Trophoblast cell (in vitro differentiated cells and primary cell): ENCODE data around the gene RETREG1.

Experiments used
- DNase-seq, 2 donors: peaks; one replicate each; pipeline ENCODE4 v3.0.0-alpha.2; 2016
- H2AFZ ChIP-seq: 2 replicates; pipeline ENCODE4 v1.6.1; 2013; ENCODE audit warnings: low read length, moderate library complexity, mild to moderate bottlenecking; ENCODE audit not compliant: insufficient read depth, poor library complexity
- H2AK5ac ChIP-seq: 2 replicates; pipeline ENCODE4 v1.6.1; 2013; ENCODE audit warnings: mild to moderate bottlenecking, low read length
- H2BK120ac ChIP-seq: 2 replicates; pipeline ENCODE4 v1.6.1; 2013; ENCODE audit warnings: low read length, mild to moderate bottlenecking, moderate library complexity; ENCODE audit not compliant: insufficient read depth, poor library complexity
- H2BK12ac ChIP-seq: 2 replicates; pipeline ENCODE4 v1.6.1; 2013; ENCODE audit warnings: mild to moderate bottlenecking, low read length, moderate library complexity
- H2BK5ac ChIP-seq: 2 replicates; pipeline ENCODE4 v1.6.1; 2013; ENCODE audit warnings: low read length, low read depth, moderate library complexity, mild to moderate bottlenecking; ENCODE audit not compliant: poor library complexity
- H3K14ac ChIP-seq: 2 replicates; pipeline ENCODE4 v1.6.1; 2013; ENCODE audit warnings: mild to moderate bottlenecking, low read length
- H3K18ac ChIP-seq: 2 replicates; pipeline ENCODE4 v1.6.1; 2013; ENCODE audit warnings: mild to moderate bottlenecking, low read length
- H3K23ac ChIP-seq: 2 replicates; pipeline ENCODE4 v1.6.1; 2013; ENCODE audit warnings: low read length
- H3K27ac ChIP-seq: 2 replicates; pipeline ENCODE4 v1.5.1; 2013; ENCODE audit warnings: low read depth, mild to moderate bottlenecking, inconsistent platforms, low read length, moderate library complexity
- H3K27me3 ChIP-seq: 2 replicates; pipeline ENCODE4 v1.6.1; 2013; ENCODE audit warnings: inconsistent platforms, mild to moderate bottlenecking, low read length, moderate library complexity; ENCODE audit not compliant: insufficient read depth
- H3K36me3 ChIP-seq, 2 experiments: 1 replicate in 1 of 2; 2 replicates in 1 of 2; pipeline ENCODE4 v1.6.1; 2013; ENCODE audit warnings: low read length in 2 of 2, mild to moderate bottlenecking in 2 of 2, moderate library complexity in 1 of 2; ENCODE audit not compliant: insufficient read depth in 2 of 2, control insufficient read depth in 1 of 2
- H3K4ac ChIP-seq: 2 replicates; pipeline ENCODE4 v1.6.1; 2013; ENCODE audit warnings: low read depth, mild to moderate bottlenecking, low read length, moderate library complexity
- H3K4me1 ChIP-seq, 2 experiments: 1 replicate in 1 of 2; 2 replicates in 1 of 2; pipeline ENCODE4 v1.6.1; 2013; ENCODE audit warnings: low read length in 2 of 2, mild to moderate bottlenecking in 2 of 2, moderate library complexity in 1 of 2; ENCODE audit not compliant: insufficient read depth in 2 of 2, control insufficient read depth in 1 of 2
- H3K4me2 ChIP-seq: 2 replicates; pipeline ENCODE4 v1.6.1; 2013; ENCODE audit warnings: inconsistent platforms, mild to moderate bottlenecking, low read length, moderate library complexity
- H3K4me3 ChIP-seq: 2 replicates; pipeline ENCODE4 v1.5.1; 2013; ENCODE audit warnings: mild to moderate bottlenecking, low read depth, low read length, inconsistent platforms
- H3K79me1 ChIP-seq: one replicate; pipeline ENCODE4 v1.6.1; 2013; ENCODE audit warnings: low read length
- H3K79me2 ChIP-seq: 2 replicates; pipeline ENCODE4 v1.6.1; 2013; ENCODE audit warnings: low read length, mild to moderate bottlenecking; ENCODE audit not compliant: control insufficient read depth, insufficient read depth, poor library complexity
- H3K9ac ChIP-seq: 2 replicates; pipeline ENCODE4 v1.6.1; 2013; ENCODE audit warnings: mild to moderate bottlenecking, low read length
- H3K9me3 ChIP-seq: 2 replicates; pipeline ENCODE4 v1.6.1; 2013; ENCODE audit warnings: low read depth, mild to moderate bottlenecking, control low read depth, inconsistent platforms, low read length; ENCODE audit not compliant: insufficient read depth
- H4K12ac ChIP-seq: 2 replicates; pipeline ENCODE4 v1.6.1; 2013; ENCODE audit warnings: low read depth, mild to moderate bottlenecking, low read length, moderate library complexity
- H4K8ac ChIP-seq: 2 replicates; pipeline ENCODE4 v1.6.1; 2013; ENCODE audit warnings: low read depth, mild to moderate bottlenecking, low read length, moderate library complexity
- H4K91ac ChIP-seq: one replicate; pipeline ENCODE4 v1.6.1; 2013; ENCODE audit warnings: low read depth, mild to moderate bottlenecking, low read length, moderate library complexity
- WGBS: extraction: QIAGEN DNeasy Blood & Tissue Kit; methylation state at CpG from one replicate; pipeline ENCODE4 v1.1.7; 2013; ENCODE audit warnings: missing lambda C conversion rate; ENCODE audit not compliant: insufficient read length, insufficient coverage; ENCODE audit errors: extremely low coverage; 5-methylcytosine and 5-hydroxymethylcytosine counted together

Gene RETREG1

DNA sequence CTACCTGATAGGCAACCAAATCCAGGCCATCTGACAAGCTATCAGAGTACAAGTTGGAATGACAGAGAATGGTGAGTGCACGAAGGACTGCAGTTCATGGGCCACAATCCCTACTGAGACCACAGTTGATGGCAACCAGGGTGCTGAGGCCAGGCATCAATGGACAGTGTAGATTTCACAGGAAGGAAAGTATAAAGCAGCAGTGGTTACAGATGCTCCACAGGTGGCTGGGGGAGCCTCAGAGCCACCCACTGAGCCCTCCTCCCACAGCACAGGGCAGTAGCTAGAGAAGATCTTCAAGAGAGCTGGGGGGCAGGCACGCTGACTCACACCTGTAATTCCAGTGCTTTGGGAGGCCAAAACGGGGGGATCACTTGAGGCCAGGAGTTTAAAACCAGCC, 49.4 kb downstream of the RETREG1 start:
- Histone ChIP-seq H4K8ac (no peak overlapping the region), H3K4me3 (no peak overlapping the region), H2BK120ac (no peak overlapping the region), H3K14ac (no peak overlapping the region), H3K27ac (no peak overlapping the region), H3K4me1 (no peaks in the 10 kb centered on the region), H3K79me1 (no peaks in the 10 kb centered on the region), H4K91ac (no peak overlapping the region), H3K23ac (no peak overlapping the region), H3K4ac (no peak overlapping the region), H2AFZ (no peak overlapping the region), H2BK12ac (no peak overlapping the region), H4K12ac (no peak overlapping the region), H3K4me2 (no peak overlapping the region), H2BK5ac (no peak overlapping the region), H3K79me2 (no peaks in the 10 kb centered on the region), H2AK5ac (no peak overlapping the region), H3K9me3 (no peaks in the 10 kb centered on the region), H3K27me3 (no peaks in the 10 kb centered on the region), H3K36me3 (no peaks in the 10 kb centered on the region), H3K18ac (no peak overlapping the region), H3K9ac (no peak overlapping the region)
- no CpG with 5 or more reads among the region's 3 CpGs for WGBS
- no peak for DNase-seq

GRCh38 chr5:16565118-16565517, 51.7 kb downstream of the RETREG1 start:
- no peak overlapping the region for H2BK120ac ChIP-seq
- no peak overlapping the region for H2BK5ac ChIP-seq
- no peaks in the 10 kb centered on the region for H3K79me2 ChIP-seq
- no peak overlapping the region for H3K4me2 ChIP-seq
- no peak overlapping the region for H4K12ac ChIP-seq
- H3K9me3 ChIP-seq: no peaks in the 10 kb centered on the region
- H3K4ac ChIP-seq: no peak overlapping the region
- DNase-seq: no peak
- no peaks in the 10 kb centered on the region for H3K4me1 ChIP-seq
- H3K79me1 ChIP-seq: no peaks in the 10 kb centered on the region
- no peak overlapping the region for H3K14ac ChIP-seq
- H3K27ac ChIP-seq: no peak overlapping the region
- no peak overlapping the region for H2BK12ac ChIP-seq
- WGBS: no CpG with 5 or more reads among the region's 1 CpG
- H3K4me3 ChIP-seq: no peak overlapping the region
- no peak overlapping the region for H4K8ac ChIP-seq
- H3K23ac ChIP-seq: peak overlapping the region; percentile 87
- H3K27me3 ChIP-seq: no peaks in the 10 kb centered on the region
- no peak overlapping the region for H3K9ac ChIP-seq
- no peaks in the 10 kb centered on the region for H3K36me3 ChIP-seq
- H3K18ac ChIP-seq: no peak overlapping the region
- no peak overlapping the region for H2AK5ac ChIP-seq
- H4K91ac ChIP-seq: no peak overlapping the region
- H2AFZ ChIP-seq: no peak overlapping the region

DNA sequence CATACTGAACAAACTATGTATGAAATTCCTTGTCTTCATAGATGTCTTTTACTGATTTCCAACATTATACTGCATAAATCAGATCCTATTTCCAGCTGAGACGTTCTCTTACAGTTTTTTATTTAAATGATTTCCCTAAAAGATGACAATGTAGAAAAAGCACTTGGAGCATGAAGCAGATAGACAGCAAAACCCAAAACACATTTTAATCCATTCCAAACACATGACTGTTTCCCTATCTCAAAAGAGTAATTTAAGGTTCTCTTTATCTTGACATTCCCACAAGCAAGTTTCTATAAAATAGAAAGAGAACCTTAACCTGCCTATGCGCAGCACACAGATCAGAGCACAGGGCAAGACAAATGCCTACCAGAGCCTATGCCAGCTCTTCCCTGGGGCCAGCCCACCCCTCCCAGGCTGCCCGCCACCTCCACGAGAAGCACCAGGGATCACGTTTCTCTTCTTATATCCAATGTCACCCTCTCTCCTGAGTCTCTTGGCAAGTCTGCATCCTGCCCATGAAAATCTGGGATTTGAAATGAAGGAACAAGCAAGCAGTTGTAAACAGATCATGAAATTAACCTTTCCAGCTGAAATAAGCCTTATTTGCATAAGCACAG, 52.4 kb downstream of the RETREG1 start:
- no peaks in the 10 kb centered on the region for H3K79me2 ChIP-seq
- no peaks in the 10 kb centered on the region for H3K27me3 ChIP-seq
- H3K18ac ChIP-seq: no peak overlapping the region
- H4K12ac ChIP-seq: no peak overlapping the region
- no peak overlapping the region for H3K27ac ChIP-seq
- H3K36me3 ChIP-seq: no peaks in the 10 kb centered on the region
- no peak overlapping the region for H3K14ac ChIP-seq
- no peak overlapping the region for H2BK5ac ChIP-seq
- no peak overlapping the region for H2AK5ac ChIP-seq
- no peak overlapping the region for H3K4ac ChIP-seq
- H4K91ac ChIP-seq: no peak overlapping the region
- no peak overlapping the region for H4K8ac ChIP-seq
- no peak for DNase-seq
- H2BK120ac ChIP-seq: no peak overlapping the region
- no peaks in the 10 kb centered on the region for H3K4me1 ChIP-seq
- no peak overlapping the region for H3K4me2 ChIP-seq
- H3K4me3 ChIP-seq: no peak overlapping the region
- H2AFZ ChIP-seq: no peak overlapping the region
- no peaks in the 10 kb centered on the region for H3K79me1 ChIP-seq
- no peak overlapping the region for H2BK12ac ChIP-seq
- H3K23ac ChIP-seq: no peak overlapping the region
- H3K9ac ChIP-seq: no peak overlapping the region
- no CpG with 5 or more reads among the region's 5 CpGs for WGBS
- H3K9me3 ChIP-seq: no peaks in the 10 kb centered on the region

DNA sequence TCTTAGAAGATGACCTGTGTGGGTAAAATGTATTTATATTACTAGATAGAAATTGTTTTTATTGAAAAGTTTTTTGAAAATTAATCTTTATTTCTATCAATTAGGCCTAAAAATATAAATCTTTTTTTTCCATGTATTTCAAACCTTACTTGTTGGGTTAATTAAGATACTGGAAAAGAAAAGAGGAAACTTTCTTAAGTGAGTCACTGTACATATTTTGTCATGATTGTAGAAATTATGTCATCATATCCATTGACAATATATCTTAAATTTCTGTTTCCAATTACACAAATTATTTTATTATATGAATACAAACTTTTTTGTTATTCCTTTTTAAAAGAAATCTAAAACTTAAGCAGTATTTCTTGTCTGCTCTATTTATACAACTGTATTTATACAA, 53.1 kb downstream of the RETREG1 start:
- Histone ChIP-seq H4K12ac (no peak overlapping the region), H3K23ac (no peak overlapping the region), H2AFZ (no peak overlapping the region), H3K9me3 (no peaks in the 10 kb centered on the region), H3K14ac (no peak overlapping the region), H3K79me2 (no peaks in the 10 kb centered on the region), H3K27me3 (no peaks in the 10 kb centered on the region), H3K9ac (no peak overlapping the region), H2AK5ac (no peak overlapping the region), H2BK12ac (no peak overlapping the region), H4K91ac (no peak overlapping the region), H3K27ac (no peak overlapping the region), H2BK5ac (no peak overlapping the region), H4K8ac (no peak overlapping the region), H3K79me1 (no peaks in the 10 kb centered on the region), H3K4me3 (no peak overlapping the region), H3K4me2 (no peak overlapping the region), H3K18ac (no peak overlapping the region), H3K4ac (no peak overlapping the region), H3K4me1 (no peaks in the 10 kb centered on the region), H2BK120ac (no peak overlapping the region), H3K36me3 (no peaks in the 10 kb centered on the region)
- no peak for DNase-seq
